H1 (cell line): ENCODE data around the gene IL21. TPM values are rescaled to one million over a fixed set of nuclear protein-coding genes. Genes with fewer than 3 reads are reported as not detected.

Source experiments
- CTCF ChIA-PET: fragments of 300-600 bp; sonication (Branson Sonifier 250); formaldehyde crosslinking; loops from one replicate; lab custom pipeline; 2021; ENCODE audit not compliant: partially characterized antibody; lab: Charles Lee
- POLR2A ChIA-PET: fragments of 300-600 bp; sonication (Branson Sonifier 250); formaldehyde crosslinking; loops from one replicate; lab custom pipeline; 2021; ENCODE audit warnings: inconsistent platforms; ENCODE audit not compliant: partially characterized antibody; lab: Charles Lee
- DNase-seq, 2 experiments: peaks; one replicate each; pipeline versions ENCODE4 v3.0.0 to v3.0.0-alpha.2; 2010 to 2022; ENCODE audit warnings: low spot score in 2 of 2, low read depth in 1 of 2, mixed read lengths in 1 of 2
- FAIRE-seq: peaks from 2 replicates; lab custom pipeline; 2011; peaks lifted over from hg19 to GRCh38; lab: Jason Lieb, UNC
- H2AFZ ChIP-seq: 2 replicates; pipeline ENCODE4 v1.8.1; 2012; ENCODE audit warnings: low read length, inconsistent platforms
- H2AK5ac ChIP-seq: 2 replicates; pipeline ENCODE4 v1.6.1; 2013; ENCODE audit warnings: low read depth, low read length
- H2BK120ac ChIP-seq: replicated peaks from 2 replicates; pipeline ENCODE3; 2013; ENCODE audit warnings: low read depth, low read length, inconsistent platforms
- H2BK12ac ChIP-seq: 2 replicates; pipeline ENCODE4 v1.6.1; 2013; ENCODE audit warnings: low read depth, low read length
- H2BK15ac ChIP-seq: 2 replicates; pipeline ENCODE4 v1.6.1; 2013; ENCODE audit warnings: low read length
- H2BK20ac ChIP-seq: 2 replicates; pipeline ENCODE4 v1.6.1; 2013; ENCODE audit warnings: low read length
- H2BK5ac ChIP-seq: 2 replicates; pipeline ENCODE4 v1.6.1; 2013; ENCODE audit warnings: low read depth, low read length
- H3K14ac ChIP-seq: 2 replicates; pipeline ENCODE4 v1.6.1; 2013; ENCODE audit warnings: inconsistent platforms; ENCODE audit not compliant: insufficient read length
- H3K18ac ChIP-seq: 2 replicates; pipeline ENCODE4 v1.6.1; 2013; ENCODE audit warnings: low read length; ENCODE audit errors: extremely low read depth
- H3K23ac ChIP-seq: 2 replicates; pipeline ENCODE4 v1.6.1; 2013; ENCODE audit warnings: inconsistent platforms; ENCODE audit not compliant: insufficient read length
- H3K23me2 ChIP-seq: 2 replicates; pipeline ENCODE4 v1.6.1; 2013; ENCODE audit warnings: low read depth, low read length
- H3K27ac ChIP-seq: 2 replicates; pipeline ENCODE4 v1.6.1; 2011; ENCODE audit warnings: low read depth, low read length, inconsistent platforms
- H3K27me3 ChIP-seq, 4 experiments: replicated peaks in 1 of 4; 1 replicate in 1 of 4; 2 replicates in 3 of 4; pipeline versions ENCODE4 v1.6.1 to v1.8.1; 2011 to 2013; ENCODE audit warnings: low read length in 3 of 4, mild to moderate bottlenecking in 3 of 4, inconsistent platforms in 2 of 4, mixed read lengths in 2 of 4, moderate library complexity in 1 of 4; ENCODE audit not compliant: control insufficient read depth in 3 of 4, insufficient read depth in 3 of 4; ENCODE audit errors: extremely low read depth in 1 of 4
- H3K36me3 ChIP-seq, 4 experiments: 2 replicates each; pipeline versions ENCODE4 v1.6.1 to v1.8.1; 2011 to 2013; ENCODE audit warnings: mild to moderate bottlenecking in 4 of 4, low read length in 3 of 4, moderate library complexity in 2 of 4, control low read depth in 1 of 4, inconsistent platforms in 1 of 4; ENCODE audit not compliant: insufficient read depth in 4 of 4, control insufficient read depth in 2 of 4
- H3K4ac ChIP-seq: replicated peaks from 2 replicates; pipeline ENCODE3; 2013; ENCODE audit warnings: low read length, low read depth, mixed read lengths, inconsistent platforms; ENCODE audit not compliant: insufficient read length
- H3K4me1 ChIP-seq, 4 experiments: replicated peaks in 1 of 4; 1 replicate in 1 of 4; 2 replicates in 3 of 4; pipeline versions ENCODE4 v1.6.1 to v1.8.1; 2011 to 2013; ENCODE audit warnings: low read length in 3 of 4, inconsistent platforms in 2 of 4, mixed read lengths in 1 of 4; ENCODE audit not compliant: insufficient read depth in 4 of 4, control insufficient read depth in 3 of 4
- H3K4me2 ChIP-seq, 2 experiments: 2 replicates each; pipeline versions ENCODE4 v1.6.1 to v1.8.1; 2011 to 2013; ENCODE audit warnings: low read depth in 2 of 2, low read length in 2 of 2, control low read depth in 1 of 2, inconsistent platforms in 1 of 2, mild to moderate bottlenecking in 1 of 2; ENCODE audit not compliant: insufficient read depth in 1 of 2
- H3K4me3 ChIP-seq, 4 experiments: fragments of 200-600, 300-600 bp in 1 of 4; sonication (generic), shearing (Covaris generic), sonication (Bioruptor Twin) in 1 of 4; 2 replicates each; pipeline versions ENCODE4 v1.5.1 to v1.8.1; 2011 to 2016; ENCODE audit warnings: low read length in 4 of 4, low read depth in 3 of 4, control low read depth in 2 of 4, inconsistent platforms in 2 of 4, mild to moderate bottlenecking in 2 of 4, mixed read lengths in 1 of 4, moderate library complexity in 1 of 4; ENCODE audit not compliant: insufficient read depth in 2 of 4; ENCODE audit errors: extremely low read depth in 1 of 4
- H3K56ac ChIP-seq: replicated peaks from 2 replicates; pipeline ENCODE3; 2013; ENCODE audit warnings: low read depth, mild to moderate bottlenecking, mixed read lengths, low read length, inconsistent platforms; ENCODE audit not compliant: insufficient read length
- H3K79me1 ChIP-seq: 2 replicates; pipeline ENCODE4 v1.6.1; 2013; ENCODE audit warnings: low read depth, low read length, control low read depth
- H3K79me2 ChIP-seq, 2 experiments: 2 replicates each; pipeline versions ENCODE4 v1.6.1 to v1.8.1; 2012 to 2013; ENCODE audit warnings: low read length in 2 of 2, mild to moderate bottlenecking in 2 of 2, inconsistent platforms in 1 of 2; ENCODE audit not compliant: insufficient read depth in 2 of 2, control insufficient read depth in 1 of 2
- H3K9ac ChIP-seq, 4 experiments: replicated peaks in 1 of 4; 1 replicate in 1 of 4; 2 replicates in 3 of 4; pipeline versions ENCODE4 v1.6.1 to v1.8.1; 2011 to 2013; ENCODE audit warnings: low read depth in 3 of 4, low read length in 3 of 4, control low read depth in 2 of 4, mild to moderate bottlenecking in 2 of 4, moderate library complexity in 2 of 4, inconsistent platforms in 1 of 4; ENCODE audit errors: extremely low read depth in 1 of 4
- H3K9me3 ChIP-seq, 2 experiments: 2 replicates each; pipeline versions ENCODE4 v1.6.1 to v1.8.1; 2012 to 2013; ENCODE audit warnings: mild to moderate bottlenecking in 2 of 2, moderate library complexity in 2 of 2, control low read depth in 1 of 2, inconsistent platforms in 1 of 2, low read depth in 1 of 2, low read length in 1 of 2, mixed read lengths in 1 of 2; ENCODE audit not compliant: insufficient read depth in 2 of 2
- H4K20me1 ChIP-seq, 2 experiments: replicated peaks in 1 of 2; 2 replicates each; pipeline versions ENCODE3 to v1.8.1; 2011 to 2013; ENCODE audit warnings: inconsistent platforms in 2 of 2, low read length in 2 of 2, mild to moderate bottlenecking in 1 of 2; ENCODE audit not compliant: insufficient read depth in 2 of 2, control insufficient read depth in 1 of 2
- H4K5ac ChIP-seq: 2 replicates; pipeline ENCODE4 v1.6.1; 2013; ENCODE audit warnings: low read length, low read depth, mixed read lengths, inconsistent platforms; ENCODE audit not compliant: insufficient read length
- H4K8ac ChIP-seq: 2 replicates; pipeline ENCODE4 v1.8.0; 2013; ENCODE audit warnings: mild to moderate bottlenecking, moderate library complexity, low read length, inconsistent platforms; ENCODE audit not compliant: insufficient read depth; ENCODE audit errors: extremely low read depth
- H4K91ac ChIP-seq: replicated peaks from 2 replicates; pipeline ENCODE3; 2013; ENCODE audit warnings: low read length, mixed read lengths, inconsistent platforms; ENCODE audit not compliant: insufficient read length
- ATF3 ChIP-seq: IDR thresholded peaks from 2 replicates; pipeline ENCODE4 v1.6.1; 2011; ENCODE audit warnings: low read depth, mild to moderate bottlenecking, low read length; ENCODE audit not compliant: insufficient read depth
- E2F6 ChIP-seq: IDR thresholded peaks from 2 replicates; pipeline ENCODE4 v1.6.1; 2012; ENCODE audit warnings: inconsistent platforms
- HDAC6 ChIP-seq: IDR thresholded peaks from one replicate; pipeline ENCODE4 v1.7.1; 2012; ENCODE audit warnings: low read depth, mild to moderate bottlenecking, inconsistent platforms, low read length, moderate library complexity
- KDM4A ChIP-seq: IDR thresholded peaks from one replicate; pipeline ENCODE4 v1.7.1; 2012; ENCODE audit warnings: low read depth, mild to moderate bottlenecking, moderate library complexity, low read length, inconsistent platforms; ENCODE audit not compliant: severe bottlenecking
- KDM5A ChIP-seq: fragments of 200-600 bp; IDR thresholded peaks from 2 replicates; pipeline ENCODE4 v1.7.1; 2012; ENCODE audit warnings: mild to moderate bottlenecking, low read length, inconsistent platforms, mixed read lengths
- NRF1 ChIP-seq: IDR thresholded peaks from 2 replicates; pipeline ENCODE4 v1.6.1; 2011; ENCODE audit warnings: mild to moderate bottlenecking, low read depth, low read length, improper control_type of control experiment
- RNF2 ChIP-seq: fragments of 200-900, 300-1000 bp; sonication (generic); IDR thresholded peaks from 2 replicates; pipeline ENCODE4 v1.7.1; 2016; ENCODE audit warnings: borderline replicate concordance, low read depth, mild to moderate bottlenecking, antibody characterized with exemption, low read length; ENCODE audit not compliant: poor library complexity, severe bottlenecking; ENCODE audit errors: missing control alignments
- SIRT6 ChIP-seq: IDR thresholded peaks from one replicate; pipeline ENCODE4 v1.7.1; 2012; ENCODE audit warnings: low read length, inconsistent platforms
- TAF7 ChIP-seq: optimal IDR thresholded peaks from 2 replicates; pipeline ENCODE3; 2011; ENCODE audit warnings: low read depth, mild to moderate bottlenecking, inconsistent platforms, low read length, moderate library complexity, borderline replicate concordance
- YY1 ChIP-seq: IDR thresholded peaks from 2 replicates; pipeline ENCODE4 v1.6.1; 2011; ENCODE audit warnings: low read depth, mild to moderate bottlenecking, low read length
- WGBS, 2 experiments: shearing (Covaris generic) in 1 of 2; methylation state at CpG; one replicate each; pipeline versions ENCODE4 v1.1.6 to v1.1.7; 2013 to 2015; ENCODE audit warnings: low lambda C conversion rate in 2 of 2, mixed read lengths in 2 of 2, inconsistent platforms in 1 of 2, low coverage in 1 of 2, missing lambda C conversion rate in 1 of 2; ENCODE audit not compliant: insufficient replicate concordance in 2 of 2, insufficient coverage in 1 of 2, insufficient read length in 1 of 2; ENCODE audit errors: extremely low coverage in 1 of 2, missing lambda C conversion rate in 1 of 2; 5-methylcytosine and 5-hydroxymethylcytosine counted together
- polyA plus RNA-seq, 7 experiments: library from polyadenylated mRNA; depleted of rRNA in 3 of 7; stranded (reverse) in 5 of 7; unstranded in 2 of 7; fragments of >200 nt in 5 of 7; fragments of 200-250 nt in 2 of 7; gene quantifications; 1 replicate in 5 of 7; 2 replicates in 1 of 7; 4 replicates in 1 of 7; pipeline versions ENCODE4 v1.2.1 to v1.2.3, GENCODE V29; 2011 to 2013; ENCODE audit warnings: missing spikeins in 2 of 7, mixed read lengths in 2 of 7
- total RNA-seq: library from RNA; stranded (reverse); fragmentation: NEBNext Ultra II Directional; extraction: Animal tissue kit (Norgen Biotek cat#: 25700); gene quantifications from 2 replicates; pipeline ENCODE4 v1.2.1, GENCODE V29; 2021

The IL21 gene
- total and polyA plus RNA-seq, 2 of the 8 experiments (the other 6 are each of a cell fraction or from before 2014, with no cell fraction given), result not detected

- no peak overlapping the region for H4K91ac ChIP-seq
- no peak overlapping the region; the same call in 1 of the 2 replicates for H4K8ac ChIP-seq
- no peak overlapping the region for H3K4ac ChIP-seq
- H2BK5ac ChIP-seq, result no peak overlapping the region
- H3K27me3 ChIP-seq, result no peaks in the 10 kb centered on the region
- H2AFZ ChIP-seq, result no peak overlapping the region
- no peak overlapping the region for H3K23ac ChIP-seq
- H3K4me1 ChIP-seq, result no peaks in the 10 kb centered on the region
- H3K4me3 ChIP-seq, result no peak overlapping the region
- FAIRE-seq, result no peak
- no peaks in the 10 kb centered on the region for H3K36me3 ChIP-seq
- H2BK12ac ChIP-seq, result no peak overlapping the region
- H3K27ac ChIP-seq, result no peak overlapping the region
- no peaks in the 10 kb centered on the region for H3K79me2 ChIP-seq
- no peaks in the 10 kb centered on the region for H4K20me1 ChIP-seq
- no peak overlapping the region for H3K9ac ChIP-seq
- H2AK5ac ChIP-seq, result no peak overlapping the region
- H2BK20ac ChIP-seq, result no peak overlapping the region
- WGBS, 2 experiments, result 89% methylated on average over 4 of the region's 4 CpGs; no CpG with 5 or more reads in 1 of the 2 experiments
- no peaks in the 10 kb centered on the region; the same call in 1 of the 2 replicates for H3K23me2 ChIP-seq
- H3K56ac ChIP-seq, result no peak overlapping the region
- H2BK15ac ChIP-seq, result no peak overlapping the region
- no peaks in the 10 kb centered on the region for H3K79me1 ChIP-seq
- ChIA-PET CTCF (interaction anchor here (0.8 to 4.7 kb wide), 3 partner anchors 11 to 128 kb away, joined by 3 to 26 read pairs (median 3); no protein-coding TSS in a partner anchor), POLR2A (no interaction called here)
- H2BK120ac ChIP-seq, result no peak overlapping the region
- H3K18ac ChIP-seq, result no peak overlapping the region
- no peak overlapping the region for H3K14ac ChIP-seq
- no peak for DNase-seq
- no peaks in the 10 kb centered on the region for H3K9me3 ChIP-seq
- H3K4me2 ChIP-seq, result no peak overlapping the region
- H4K5ac ChIP-seq, result no peak overlapping the region
- TF ChIP-seq SIRT6 (no peak), E2F6 (no peak), KDM4A (no peak), NRF1 (no peak), HDAC6 (no peak), YY1 (no peak), ATF3 (no peak), TAF7 (no peak), KDM5A (no peak), RNF2 (no peak)
Measured at GRCh38 chr4:122588453-122589238, 32.2 kb downstream of the IL21 start.
